HepG2 (cell line): Measurements from ENCODE around the gene INTS15. TPM values are rescaled to one million over a fixed set of nuclear protein-coding genes. Genes with fewer than 3 reads are reported as not detected.

Experiments used
- AHDC1 ChIP-seq: sonication (generic); formaldehyde crosslinking; IDR thresholded peaks from 2 replicates; pipeline ENCODE4 v1.5.1; 2020; ENCODE audit warnings: mild to moderate bottlenecking, missing genetic modification reagents, borderline replicate concordance
- AHR ChIP-seq: IDR thresholded peaks from 2 replicates; pipeline ENCODE4 v1.6.1; 2018; ENCODE audit warnings: missing genetic modification reagents, missing compliant biosample characterization
- MIER2 ChIP-seq: IDR thresholded peaks from 2 replicates; pipeline ENCODE4 v1.6.1; 2016; ENCODE audit warnings: missing biosample characterization, missing genetic modification reagents
- MTF1 ChIP-seq: sonication (generic); formaldehyde crosslinking; IDR thresholded peaks from 2 replicates; pipeline ENCODE4 v1.5.0; 2020; ENCODE audit warnings: missing genetic modification reagents
- SNAI1 ChIP-seq: sonication (generic); formaldehyde crosslinking; IDR thresholded peaks from 2 replicates; pipeline ENCODE4 v1.5.0; 2020; ENCODE audit warnings: mild to moderate bottlenecking, missing genetic modification reagents, borderline replicate concordance
- ZNF503 ChIP-seq: sonication (generic); formaldehyde crosslinking; IDR thresholded peaks from 2 replicates; pipeline ENCODE4 v1.4.0; 2020; ENCODE audit warnings: missing genetic modification reagents
- ZNF800 ChIP-seq: sonication (generic); formaldehyde crosslinking; IDR thresholded peaks from 2 replicates; pipeline ENCODE4 v1.4.0; 2020; ENCODE audit warnings: missing genetic modification reagents
- polyA plus RNA-seq, 8 experiments: library from polyadenylated mRNA; depleted of rRNA in 3 of 8; stranded (reverse) in 7 of 8; unstranded in 1 of 8; fragments of >200 nt; fragmentation: Illumina TruSeq in 4 of 8; extraction: Trizol in 4 of 8; gene quantifications; 2 replicates each; pipeline versions ENCODE4 v1.2.1 to v1.2.3, GENCODE V29; 2011 to 2016; ENCODE audit warnings: low read depth in 4 of 8, missing spikeins in 1 of 8, mixed read lengths in 1 of 8; ENCODE audit not compliant: insufficient read depth in 1 of 8
- total RNA-seq, 5 experiments: library from RNA; depleted of rRNA; stranded (reverse); fragments of >200 nt; fragmentation: Illumina TruSeq; extraction: Trizol; gene quantifications; 2 replicates each; pipeline ENCODE4 v1.2.3, GENCODE V29; 2016; ENCODE audit warnings: low read depth in 1 of 5
- TF ChIP-seq, protein P1 (sequence below): sonication (generic); formaldehyde crosslinking; IDR thresholded peaks from 2 replicates; pipeline ENCODE4 v1.4.0; 2020; ENCODE audit warnings: low read depth, mild to moderate bottlenecking, missing genetic modification reagents
- TF ChIP-seq, protein P2 (sequence below): sonication (generic); formaldehyde crosslinking; IDR thresholded peaks from 2 replicates; pipeline ENCODE4 v1.4.0; 2020; ENCODE audit warnings: missing genetic modification reagents, borderline replicate concordance

INTS15 gene
- total and polyA plus RNA-seq, 2 of the 13 experiments (the other 11 are each of a cell fraction or from before 2014, with no cell fraction given) = 16.3 to 25.7 TPM

- TF ChIP-seq AHDC1 (peak; percentile 67; the same call in 1 of the 2 replicates), SNAI1 (0 out of 2 replicates have a peak, but pooled peaks have one; percentile 72), MIER2 (CRISPR knock-in tag) (no peak), ZNF503 (CRISPR knock-in tag) (peak; percentile 93), ZNF800 (CRISPR knock-in tag) (no peak), MTF1 (CRISPR knock-in tag) (no peak), AHR (no peak; the same call in 1 of the 2 replicates)
- TF ChIP-seq, protein P1, sequence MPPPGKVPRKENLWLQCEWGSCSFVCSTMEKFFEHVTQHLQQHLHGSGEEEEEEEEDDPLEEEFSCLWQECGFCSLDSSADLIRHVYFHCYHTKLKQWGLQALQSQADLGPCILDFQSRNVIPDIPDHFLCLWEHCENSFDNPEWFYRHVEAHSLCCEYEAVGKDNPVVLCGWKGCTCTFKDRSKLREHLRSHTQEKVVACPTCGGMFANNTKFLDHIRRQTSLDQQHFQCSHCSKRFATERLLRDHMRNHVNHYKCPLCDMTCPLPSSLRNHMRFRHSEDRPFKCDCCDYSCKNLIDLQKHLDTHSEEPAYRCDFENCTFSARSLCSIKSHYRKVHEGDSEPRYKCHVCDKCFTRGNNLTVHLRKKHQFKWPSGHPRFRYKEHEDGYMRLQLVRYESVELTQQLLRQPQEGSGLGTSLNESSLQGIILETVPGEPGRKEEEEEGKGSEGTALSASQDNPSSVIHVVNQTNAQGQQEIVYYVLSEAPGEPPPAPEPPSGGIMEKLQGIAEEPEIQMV (CRISPR knock-in tag) = no peak
- TF ChIP-seq, protein P2, sequence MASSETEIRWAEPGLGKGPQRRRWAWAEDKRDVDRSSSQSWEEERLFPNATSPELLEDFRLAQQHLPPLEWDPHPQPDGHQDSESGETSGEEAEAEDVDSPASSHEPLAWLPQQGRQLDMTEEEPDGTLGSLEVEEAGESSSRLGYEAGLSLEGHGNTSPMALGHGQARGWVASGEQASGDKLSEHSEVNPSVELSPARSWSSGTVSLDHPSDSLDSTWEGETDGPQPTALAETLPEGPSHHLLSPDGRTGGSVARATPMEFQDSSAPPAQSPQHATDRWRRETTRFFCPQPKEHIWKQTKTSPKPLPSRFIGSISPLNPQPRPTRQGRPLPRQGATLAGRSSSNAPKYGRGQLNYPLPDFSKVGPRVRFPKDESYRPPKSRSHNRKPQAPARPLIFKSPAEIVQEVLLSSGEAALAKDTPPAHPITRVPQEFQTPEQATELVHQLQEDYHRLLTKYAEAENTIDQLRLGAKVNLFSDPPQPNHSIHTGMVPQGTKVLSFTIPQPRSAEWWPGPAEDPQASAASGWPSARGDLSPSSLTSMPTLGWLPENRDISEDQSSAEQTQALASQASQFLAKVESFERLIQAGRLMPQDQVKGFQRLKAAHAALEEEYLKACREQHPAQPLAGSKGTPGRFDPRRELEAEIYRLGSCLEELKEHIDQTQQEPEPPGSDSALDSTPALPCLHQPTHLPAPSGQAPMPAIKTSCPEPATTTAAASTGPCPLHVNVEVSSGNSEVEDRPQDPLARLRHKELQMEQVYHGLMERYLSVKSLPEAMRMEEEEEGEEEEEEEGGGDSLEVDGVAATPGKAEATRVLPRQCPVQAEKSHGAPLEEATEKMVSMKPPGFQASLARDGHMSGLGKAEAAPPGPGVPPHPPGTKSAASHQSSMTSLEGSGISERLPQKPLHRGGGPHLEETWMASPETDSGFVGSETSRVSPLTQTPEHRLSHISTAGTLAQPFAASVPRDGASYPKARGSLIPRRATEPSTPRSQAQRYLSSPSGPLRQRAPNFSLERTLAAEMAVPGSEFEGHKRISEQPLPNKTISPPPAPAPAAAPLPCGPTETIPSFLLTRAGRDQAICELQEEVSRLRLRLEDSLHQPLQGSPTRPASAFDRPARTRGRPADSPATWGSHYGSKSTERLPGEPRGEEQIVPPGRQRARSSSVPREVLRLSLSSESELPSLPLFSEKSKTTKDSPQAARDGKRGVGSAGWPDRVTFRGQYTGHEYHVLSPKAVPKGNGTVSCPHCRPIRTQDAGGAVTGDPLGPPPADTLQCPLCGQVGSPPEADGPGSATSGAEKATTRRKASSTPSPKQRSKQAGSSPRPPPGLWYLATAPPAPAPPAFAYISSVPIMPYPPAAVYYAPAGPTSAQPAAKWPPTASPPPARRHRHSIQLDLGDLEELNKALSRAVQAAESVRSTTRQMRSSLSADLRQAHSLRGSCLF (CRISPR knock-in tag) = 0 out of 2 replicates have a peak, but pooled peaks have one; percentile 65
These were observed 11.4 kb upstream of the INTS15 start (continued) for GRCh38 chr7:6578114-6579084.
